NCI-H1105 treated with DMSO at 0.1 percent for 48 hours (cell line): ENCODE results near the gene CHST8.
"Not testable (repeated sequence)": the region's sequence is repeated elsewhere in the genome, so short reads cannot be mapped to it uniquely, and the experiment has no call there.

ENCODE experiments used
- DNase-seq: peaks from one replicate; lab custom pipeline; 2025; lab: John Stamatoyannopoulos, UW

CHST8 gene

DNA sequence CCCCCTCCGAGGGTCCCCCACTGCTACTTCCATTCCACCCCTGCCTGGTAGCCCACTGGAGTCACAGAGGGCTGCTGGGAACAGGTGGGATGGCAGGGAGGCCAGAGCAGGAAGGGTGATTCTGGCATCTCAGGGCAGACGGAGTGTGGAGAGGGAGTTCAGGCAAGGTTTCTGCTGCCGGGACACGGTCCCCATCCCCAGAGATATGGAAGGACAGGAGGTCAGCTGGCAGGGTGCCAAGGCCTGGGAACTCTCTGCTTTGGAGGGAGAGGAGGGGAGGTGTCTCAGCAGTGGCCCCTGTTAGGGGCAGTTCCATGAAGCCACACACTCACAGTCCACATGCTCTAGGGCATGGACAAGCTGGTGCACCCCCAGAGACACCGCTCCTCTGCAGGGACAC is 68.1 kb downstream of the CHST8 start:
- no peak for DNase-seq

DNA sequence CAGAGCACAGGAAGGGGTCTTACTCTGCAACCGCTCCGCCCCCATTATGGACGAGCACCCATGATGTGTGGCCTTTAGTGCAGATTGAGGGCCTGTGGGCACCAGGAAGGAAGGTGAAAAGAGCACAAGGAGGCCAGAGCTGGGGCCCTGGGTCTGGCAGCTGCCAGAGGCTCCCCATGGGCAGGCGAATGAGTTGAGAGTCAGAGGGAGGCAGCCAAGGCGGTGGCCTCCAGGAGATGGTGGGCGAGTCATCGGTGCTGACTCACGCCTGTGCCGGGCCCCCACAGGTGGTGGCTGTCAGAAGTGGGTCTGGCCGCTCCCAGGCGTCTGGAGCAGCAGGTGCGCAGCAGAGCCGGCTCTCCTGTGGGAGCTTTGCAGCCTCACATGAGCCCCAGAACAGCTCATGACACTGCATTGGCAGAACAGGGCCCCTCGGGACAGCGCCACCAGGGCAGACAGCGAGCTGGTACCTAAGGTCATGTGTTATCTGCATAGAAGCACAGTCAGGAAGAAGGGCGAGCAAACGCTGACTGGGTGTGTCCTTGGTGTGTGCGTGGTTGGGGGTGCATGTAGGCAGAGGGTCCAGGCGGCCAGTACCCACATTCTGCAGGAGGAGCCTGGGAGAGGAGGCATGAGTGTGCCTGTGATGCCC is 68.8 kb downstream of the CHST8 start:
- DNase-seq: no peak

DNA sequence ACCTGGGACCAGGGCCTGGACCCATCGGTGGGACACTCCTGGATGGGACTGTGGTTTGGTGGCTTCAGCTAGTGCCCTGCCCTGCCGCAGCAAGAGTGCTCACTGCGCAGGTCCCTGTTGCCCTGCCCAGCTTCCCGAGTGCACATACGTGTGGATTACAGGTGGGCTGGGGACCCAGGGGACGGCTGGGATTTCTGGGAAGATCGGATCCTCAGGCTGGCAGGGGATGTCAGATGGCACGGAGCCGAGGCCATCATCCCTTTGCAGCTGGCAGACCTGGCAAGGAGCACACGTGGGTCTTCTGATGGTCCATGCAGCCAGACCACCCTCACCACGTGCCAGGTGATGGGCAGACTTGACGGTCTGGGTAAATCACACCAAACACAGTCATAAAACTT is 69.3 kb downstream of the CHST8 start:
- DNase-seq: no peak

DNA sequence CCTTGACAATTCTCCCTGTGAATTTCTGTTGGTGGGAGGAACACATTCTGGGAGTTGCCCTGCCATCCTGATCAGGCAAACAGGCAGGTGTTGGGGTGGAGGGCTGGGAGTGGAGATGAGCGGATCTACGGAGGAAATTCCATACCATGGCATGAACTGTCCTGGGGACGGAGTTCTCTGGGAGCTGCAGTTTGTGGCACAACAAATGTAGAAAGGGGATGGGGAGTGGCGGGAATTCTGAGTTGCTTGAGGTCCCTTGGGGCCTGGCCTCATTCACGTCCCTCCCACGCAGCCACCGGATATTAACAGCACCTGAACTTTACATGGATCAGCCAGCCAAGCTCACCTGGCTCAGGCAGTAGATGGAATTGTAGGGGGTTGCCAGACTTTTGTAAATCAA is 70.0 kb downstream of the CHST8 start:
- DNase-seq: no peak

DNA sequence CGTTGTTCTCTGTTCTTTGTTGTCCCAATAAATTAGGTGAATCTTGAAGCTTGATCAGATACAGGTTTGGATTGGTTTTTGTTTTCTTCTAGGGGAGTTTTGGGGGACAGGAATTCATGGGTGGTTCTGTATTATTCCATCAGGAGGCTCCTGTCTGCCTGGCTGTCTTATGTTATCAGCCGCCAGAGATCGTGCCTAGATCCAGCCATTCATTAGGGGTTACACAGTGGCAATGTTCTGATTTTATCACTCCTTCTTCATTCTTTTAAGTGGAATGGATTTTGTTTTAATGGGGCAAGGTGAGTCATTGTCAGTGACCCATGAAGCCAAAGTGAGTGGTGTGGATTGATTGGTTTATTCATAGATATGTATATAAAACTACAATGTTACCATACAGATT is 71.9 kb downstream of the CHST8 start:
- no peak for DNase-seq

DNA sequence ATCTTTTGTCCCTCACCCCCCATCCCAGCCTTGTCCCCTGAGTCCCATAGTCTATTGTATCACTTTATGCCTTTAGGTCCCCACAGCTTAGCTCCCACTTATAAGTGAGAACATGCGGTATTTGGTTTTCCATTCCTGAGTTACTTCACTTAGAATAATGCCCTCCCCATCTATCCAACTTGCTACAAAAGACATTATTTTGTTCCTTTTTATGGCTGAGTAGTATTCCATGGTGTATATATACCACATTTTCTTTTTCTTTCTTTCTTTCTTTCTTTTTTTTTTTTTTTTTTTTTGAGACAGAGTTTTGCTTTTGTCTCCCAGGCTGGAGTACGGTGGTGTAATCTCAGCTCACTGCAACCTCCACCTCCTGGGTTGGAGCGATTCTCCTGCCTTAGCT is 73.8 kb downstream of the CHST8 start:
- DNase-seq: not testable (repeated sequence)

DNA sequence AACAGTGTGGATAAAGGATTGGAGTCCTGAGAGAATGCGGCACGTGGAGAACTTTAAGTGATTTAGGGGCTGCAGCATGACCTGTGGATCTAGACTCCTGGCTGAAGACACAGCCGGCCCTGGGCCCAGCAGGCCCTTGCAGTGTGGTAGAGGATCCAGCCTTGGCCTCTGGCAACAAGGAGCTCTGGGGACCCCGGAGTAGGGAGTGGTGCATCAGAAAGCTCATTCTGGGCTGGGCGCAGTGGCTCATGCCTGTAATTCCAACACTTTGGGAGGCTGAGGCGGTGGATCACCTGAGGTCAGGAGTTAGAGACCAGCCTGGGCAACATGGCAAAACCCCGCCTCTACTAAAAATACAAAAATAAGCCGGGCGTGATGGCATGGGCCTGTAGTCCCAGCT is 76.0 kb downstream of the CHST8 start:
- no peak for DNase-seq

DNA sequence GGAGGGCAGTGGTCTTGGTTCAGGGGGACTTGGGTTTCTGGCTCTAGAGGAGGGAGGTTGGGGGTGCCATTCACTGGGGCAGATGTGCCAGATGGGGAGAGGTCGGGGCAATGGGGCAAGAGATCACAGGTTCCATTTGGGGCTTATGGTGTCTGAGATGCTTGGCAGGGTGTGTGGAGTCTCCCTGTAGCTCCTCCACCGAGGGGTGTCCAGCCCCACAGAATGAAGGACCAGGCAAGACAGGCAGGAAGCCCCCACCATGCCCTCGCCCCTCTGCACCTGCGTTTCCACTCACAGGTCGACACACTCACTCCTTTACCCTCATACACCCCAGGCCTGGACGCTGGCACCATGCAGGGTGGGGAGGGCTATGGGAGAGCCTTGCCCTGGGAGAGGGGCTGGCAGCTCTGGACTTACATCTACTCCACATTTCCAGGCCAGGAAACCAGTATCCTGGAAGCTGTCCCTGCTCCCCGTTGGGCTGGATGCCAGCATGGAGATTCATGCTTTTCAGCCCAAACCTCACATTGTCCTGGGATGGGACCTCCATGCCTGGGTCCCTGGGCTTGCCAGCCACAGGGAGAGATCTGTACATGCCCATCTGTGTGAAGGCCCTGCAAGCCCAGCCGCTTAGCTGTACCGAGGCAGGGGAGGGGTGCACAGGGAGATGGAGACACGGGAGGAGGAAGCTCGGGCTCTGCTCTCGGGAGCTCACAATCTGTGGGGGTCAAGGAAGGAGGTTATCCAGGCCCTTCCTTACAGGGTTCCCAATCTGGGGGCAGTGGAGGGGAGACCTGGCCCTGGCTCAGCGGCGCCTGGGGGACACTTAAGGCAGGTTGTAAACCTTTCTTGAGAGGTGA is 77.1 kb downstream of the CHST8 start:
- DNase-seq: no peak

DNA sequence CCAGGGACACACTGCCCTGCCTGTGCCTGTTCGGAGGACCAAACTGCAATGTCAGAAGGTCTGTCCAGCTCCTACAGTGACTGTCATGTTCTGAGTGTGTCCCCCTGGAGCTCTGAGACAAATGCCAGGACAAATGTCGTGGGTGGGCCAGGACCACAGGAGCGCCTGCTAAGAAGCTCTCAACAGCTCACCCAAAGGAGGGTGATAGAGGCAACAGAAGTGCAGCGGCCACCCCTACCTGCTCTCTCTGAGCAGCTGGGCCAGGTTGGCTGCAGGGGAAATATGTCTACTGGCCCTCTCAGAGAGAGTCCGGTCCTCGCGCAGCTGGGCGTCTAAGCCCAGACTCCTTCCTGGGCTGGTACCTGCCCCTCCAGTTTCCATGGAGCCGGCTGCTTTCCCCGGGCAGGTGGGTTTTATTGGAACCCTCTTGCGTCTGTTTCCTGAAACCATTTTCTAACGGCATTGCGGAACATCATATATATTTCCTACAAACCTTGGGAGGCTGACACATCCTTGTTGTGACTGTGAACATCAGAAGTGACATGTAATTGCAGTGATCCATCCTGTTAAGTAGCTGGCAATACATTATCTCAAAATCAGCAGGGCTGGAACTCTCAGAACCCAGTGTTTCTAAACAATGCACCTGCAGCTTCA is 78.1 kb downstream of the CHST8 start:
- no peak for DNase-seq

DNA sequence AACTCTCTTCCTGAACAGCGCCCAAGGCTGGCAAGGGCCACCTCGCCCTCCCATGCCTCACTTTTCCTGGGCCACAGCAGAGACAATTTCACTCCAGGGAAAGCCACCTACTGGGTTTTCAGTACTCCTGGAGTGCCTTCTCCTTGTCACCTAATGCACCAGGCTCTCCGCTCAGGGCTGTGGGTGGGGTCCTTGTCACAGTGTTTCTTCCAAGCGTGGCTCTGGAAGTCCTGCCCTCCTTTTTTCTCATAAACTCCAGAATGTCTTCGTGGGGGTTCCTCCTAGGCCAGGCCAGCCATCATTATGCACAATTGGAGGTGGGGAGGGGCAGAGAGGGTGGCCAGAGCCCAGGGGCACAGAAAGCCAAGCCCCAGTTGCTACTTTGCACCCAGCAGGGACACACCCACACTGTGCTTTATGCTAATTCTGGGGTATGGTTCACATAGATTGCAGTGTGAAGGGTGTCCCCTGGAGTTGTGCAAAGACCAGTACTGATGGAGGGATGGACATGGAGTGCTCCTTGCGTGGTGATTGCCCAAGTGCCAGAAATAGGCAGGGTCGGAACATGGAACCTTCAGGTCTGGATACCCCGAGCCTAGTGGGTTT is 78.8 kb downstream of the CHST8 start:
- no peak for DNase-seq

DNA sequence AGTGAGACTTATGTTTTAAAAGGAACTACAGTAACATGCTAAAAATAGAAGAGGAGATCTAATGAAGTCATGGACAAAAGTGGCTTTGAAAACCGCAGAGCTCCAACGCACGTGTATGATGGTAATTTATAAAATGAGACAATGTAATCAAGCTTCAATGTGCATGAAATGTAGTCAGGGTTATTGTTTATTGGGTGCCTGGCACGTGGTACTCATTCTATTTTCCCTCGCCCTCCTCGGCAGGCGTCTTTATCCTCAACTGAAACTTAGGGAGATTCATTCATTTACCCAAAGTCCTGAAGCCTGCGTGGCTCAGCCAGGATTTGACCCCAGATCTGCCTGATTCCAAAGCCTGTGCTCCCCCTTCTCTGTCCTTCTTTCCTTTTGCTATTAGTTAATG is 79.8 kb downstream of the CHST8 start:
- DNase-seq: no peak

DNA sequence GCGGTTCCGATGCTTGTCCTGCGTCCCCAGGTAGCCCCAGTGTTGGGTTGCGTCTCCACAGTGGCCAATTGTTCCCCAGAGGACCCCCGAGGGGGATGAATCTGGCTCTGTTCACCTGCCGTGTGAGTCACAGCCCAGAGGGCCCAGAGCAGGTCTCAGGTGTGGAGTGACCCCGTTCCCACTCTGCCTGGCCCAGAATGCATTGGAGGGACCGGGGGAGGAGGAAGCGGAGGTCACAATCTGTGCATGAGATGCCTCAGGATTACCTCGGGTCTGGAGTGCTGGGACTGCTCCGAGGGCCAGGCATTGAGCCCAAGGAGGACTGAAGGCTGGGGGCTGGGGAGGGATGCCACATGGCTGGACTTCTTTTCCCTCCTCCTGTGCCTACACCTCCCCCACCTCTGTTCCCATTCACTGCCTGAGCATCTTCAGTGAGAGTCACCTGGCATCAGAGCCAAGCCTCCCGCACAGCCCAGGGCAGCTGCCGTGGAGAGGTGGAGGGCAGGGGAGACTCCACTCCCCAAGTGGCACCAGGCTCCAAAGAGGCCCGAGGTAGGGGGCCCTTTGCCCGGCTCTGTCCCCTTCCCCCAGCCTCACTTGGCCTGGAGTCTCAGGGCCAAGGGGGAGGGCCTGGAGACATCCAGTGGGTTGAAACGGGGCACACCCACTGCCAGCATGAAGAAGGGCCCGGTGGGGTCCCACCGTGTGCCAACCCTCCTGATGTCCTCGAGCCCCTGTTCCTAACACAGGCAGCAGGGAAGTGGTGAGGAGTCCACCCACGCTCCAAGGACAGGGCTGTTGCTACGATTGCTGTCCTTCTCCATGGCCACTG is 81.1 kb downstream of the CHST8 start:
- no peak for DNase-seq

DNA sequence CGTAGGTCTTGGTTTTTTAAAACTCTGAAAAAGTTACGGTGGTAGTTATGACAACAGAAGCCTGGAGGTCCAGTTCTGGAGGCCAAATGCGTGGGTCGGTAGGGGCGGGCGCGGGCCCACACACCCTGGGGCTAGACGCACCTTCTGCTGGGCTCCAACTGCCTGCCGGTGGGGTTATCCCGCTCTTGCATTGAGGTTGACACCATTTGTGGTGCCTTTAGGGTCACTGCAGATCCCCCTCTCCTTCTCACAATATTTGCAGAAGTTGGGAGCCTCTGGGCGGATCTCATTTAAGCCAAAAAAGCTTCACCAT is 81.6 kb downstream of the CHST8 start:
- no peak for DNase-seq

DNA sequence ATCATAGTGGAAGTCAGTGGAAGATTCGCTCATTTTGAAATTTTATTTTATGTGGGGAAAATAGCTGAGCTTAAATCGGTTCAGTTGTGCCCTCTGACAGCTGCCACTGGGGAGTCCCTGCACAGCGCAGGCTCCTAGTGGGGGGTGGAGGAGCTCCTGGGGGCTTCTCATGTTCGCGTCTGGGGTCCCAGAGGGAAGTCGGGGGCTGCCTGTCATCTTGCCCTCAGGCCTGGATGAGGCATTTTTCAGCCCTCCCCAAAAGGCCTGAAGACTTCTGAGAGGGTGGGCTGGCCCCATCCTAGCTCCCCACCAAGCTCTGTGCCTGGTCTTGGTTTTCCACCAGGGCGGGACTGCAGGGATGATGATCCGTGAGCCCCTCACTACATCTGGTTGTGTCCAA is 82.1 kb downstream of the CHST8 start:
- DNase-seq: no peak

DNA sequence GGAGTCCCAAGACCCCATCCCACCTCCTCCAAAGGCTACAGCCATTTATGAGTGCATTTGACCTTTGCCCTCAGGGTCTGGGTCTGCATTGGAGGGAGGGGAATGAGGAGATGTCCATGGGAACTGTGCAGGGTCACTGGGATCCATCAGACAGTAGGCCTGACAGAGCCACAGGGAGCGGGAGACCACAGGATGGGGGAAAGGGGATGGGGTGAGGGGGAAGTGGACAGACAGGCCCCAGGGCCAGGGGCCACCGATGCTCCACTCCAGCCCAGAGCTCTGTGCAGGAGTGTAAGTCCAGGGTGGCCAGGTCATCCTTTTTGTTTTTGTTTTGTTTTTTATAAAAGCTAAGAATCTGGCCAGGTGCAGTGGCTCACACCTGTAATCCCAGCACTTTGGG is 82.5 kb downstream of the CHST8 start:
- no peak for DNase-seq

DNA sequence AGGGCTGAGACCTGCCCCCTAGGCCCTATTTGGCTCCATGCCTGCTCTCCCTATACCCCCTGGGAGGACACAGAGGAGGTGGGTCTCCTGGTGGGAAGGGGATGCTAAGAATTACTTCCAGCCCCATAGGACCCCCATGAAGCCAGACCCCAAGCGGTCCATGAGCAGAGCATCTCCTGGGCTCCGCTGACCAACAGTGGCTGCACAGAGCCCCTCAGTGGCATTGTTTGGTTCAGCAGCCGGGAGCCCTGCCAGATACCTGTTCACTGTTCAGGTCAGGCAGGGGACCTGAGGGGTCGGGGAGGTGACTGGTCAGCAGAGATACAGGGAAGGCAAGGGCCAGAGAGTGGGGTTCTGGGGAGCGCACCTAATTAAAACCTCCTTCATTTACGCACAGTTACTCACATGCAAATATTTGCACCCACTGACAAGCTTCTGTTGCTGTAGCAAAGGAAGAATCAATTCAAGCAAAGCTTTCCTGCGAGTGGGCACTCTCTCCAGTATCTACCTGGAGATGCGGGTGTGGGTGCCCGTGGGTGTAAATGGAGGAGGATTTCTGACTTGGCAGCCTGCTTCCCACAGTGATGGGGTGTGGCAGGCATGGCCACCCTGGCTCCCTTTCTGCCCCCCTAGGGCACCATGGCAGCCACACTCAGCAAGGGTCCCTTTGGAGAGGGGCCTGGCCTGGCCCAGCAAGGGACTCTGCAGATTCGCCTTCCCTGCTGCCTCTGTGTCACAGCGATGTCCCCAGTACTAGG is 83.5 kb downstream of the CHST8 start:
- no peak for DNase-seq

DNA sequence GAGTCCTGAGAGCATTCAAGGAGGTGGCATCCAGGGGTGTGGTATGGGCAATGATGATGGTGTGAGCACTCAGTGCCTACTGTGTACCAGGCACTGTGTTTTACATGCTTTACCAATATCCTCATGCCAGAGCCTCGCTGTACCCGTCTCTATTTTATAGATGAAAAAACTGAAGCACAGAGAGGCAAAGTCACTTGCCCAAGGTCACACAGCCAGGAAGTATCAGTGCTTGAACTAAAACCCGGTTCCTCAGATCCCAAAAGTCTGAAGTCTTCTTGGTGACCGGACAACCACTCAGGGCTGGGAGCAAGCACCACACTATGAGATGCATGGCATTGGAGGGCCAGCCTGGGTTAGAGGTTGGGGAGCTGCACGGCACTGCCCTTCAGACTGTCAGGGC is 84.1 kb downstream of the CHST8 start:
- DNase-seq: no peak

DNA sequence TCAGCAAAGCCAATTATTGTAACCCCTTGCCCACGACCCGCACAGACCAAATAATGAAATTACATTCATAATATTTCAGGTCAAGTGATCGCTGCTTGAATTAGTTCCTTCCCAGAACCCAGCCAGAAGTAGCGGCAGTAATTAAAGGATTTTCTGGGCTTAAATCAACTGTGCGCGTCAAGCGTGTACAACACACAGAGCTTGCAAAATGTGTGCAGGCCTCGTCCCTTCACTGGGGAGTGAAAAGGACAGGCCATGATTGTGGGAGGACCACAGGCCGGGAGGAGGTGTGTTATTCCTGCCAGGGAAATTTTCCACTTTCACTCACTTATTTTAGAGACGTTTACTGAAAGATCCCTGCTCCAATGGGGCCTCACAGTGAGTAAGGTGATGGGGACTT is 84.9 kb downstream of the CHST8 start:
- DNase-seq: no peak

DNA sequence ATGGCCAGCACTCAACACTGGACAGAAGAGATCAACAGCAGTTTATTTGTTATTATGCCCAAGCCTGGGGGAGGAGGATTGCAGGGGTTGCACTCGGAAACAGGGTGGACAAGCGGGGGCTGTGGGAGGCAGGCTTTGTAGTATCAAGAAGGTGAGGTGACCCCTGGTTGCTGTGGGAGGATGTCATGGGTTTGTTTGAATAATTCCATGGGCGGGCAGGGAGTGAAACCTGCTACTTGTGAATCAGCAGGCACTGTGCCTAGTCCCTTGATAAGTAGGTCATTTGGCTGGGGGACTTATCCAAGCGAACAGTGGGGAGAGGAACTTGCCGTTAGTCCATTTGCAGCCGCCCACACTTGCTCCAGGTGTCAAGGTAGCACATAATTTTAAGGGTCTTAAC is 90.5 kb downstream of the CHST8 start:
- no peak for DNase-seq

DNA sequence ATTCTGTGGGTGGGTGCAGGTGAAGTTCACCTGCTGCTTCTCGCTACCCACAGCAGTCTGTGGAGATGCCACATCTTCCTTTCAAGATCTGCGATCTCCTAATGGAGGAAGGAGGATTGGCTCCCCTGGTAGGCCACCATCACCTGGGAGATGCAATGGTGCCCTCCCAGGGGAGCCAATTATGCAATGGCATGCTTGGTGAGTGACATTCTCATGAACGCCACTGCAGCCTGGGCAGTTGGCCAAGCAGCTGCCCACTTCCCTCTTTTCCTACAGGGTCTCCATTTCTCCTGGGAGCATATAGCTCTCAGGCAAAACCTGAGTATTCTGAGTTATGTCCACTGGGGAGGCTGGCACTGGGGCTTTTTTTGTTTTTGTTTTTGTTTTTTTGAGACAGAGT is 91.4 kb downstream of the CHST8 start:
- DNase-seq: no peak

DNA sequence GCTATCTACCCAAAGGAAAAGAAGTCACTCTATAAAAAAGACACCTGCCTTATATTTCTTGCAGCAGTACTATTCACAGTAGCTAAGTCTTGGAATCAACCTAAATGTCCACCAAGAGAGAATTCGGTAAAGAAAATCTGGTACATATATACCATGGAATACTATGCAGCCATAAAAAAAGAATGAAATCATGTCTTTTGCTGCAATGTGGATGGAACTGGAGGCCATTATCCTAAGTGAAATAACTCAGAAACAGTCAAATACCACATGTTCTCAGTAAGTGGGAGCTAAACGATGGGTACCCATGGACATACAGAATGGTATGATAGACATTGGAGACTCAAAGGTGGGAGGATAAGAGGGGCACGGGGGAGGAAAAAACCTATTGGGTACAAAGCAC is 92.4 kb downstream of the CHST8 start:
- no peak for DNase-seq
